HG02571 (cell line): ENCODE results near the gene PTGIR.

ENCODE experiments used
- ATAC-seq: cut with Tn5 transposase; IDR thresholded peaks from one replicate; pipeline ENCODE4 v1.9.1; 2021; ENCODE audit warnings: mild to moderate bottlenecking, moderate library complexity; ENCODE audit not compliant: unreplicated experiment

PTGIR gene

DNA sequence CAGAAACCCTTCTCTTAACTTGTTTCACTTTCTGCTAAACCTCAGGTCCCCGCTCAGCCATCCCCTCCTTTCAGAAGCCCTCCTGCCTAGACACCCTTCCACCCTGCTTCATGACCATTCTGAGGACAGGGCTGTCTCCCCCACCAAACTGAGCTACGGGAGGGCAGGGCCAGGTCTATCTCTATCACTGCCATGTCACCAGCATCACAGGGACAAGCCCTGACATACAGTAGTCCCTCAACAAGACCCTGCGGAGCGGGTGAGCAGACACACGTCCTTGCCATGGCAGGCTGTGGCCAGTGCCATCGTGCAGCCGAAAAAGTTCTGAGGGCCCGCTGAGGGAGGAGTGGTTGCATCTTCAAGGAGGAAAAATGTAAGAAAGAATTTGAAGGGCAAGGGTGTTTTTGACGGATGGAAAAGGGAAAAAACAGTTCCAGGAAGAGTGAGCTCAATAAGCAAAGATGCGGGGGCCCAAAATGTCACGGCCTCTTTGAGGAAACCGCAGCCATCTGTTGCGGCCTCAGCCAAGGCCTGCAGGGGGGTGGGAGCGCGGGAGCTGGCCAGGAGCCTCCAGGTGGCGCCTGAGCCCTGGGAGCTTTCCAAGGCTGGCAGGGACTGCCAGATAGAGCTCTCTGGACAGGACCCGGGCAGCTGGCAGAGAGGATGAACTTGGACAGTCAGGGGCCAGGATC is 8.1 kb downstream of the PTGIR start:
- ATAC-seq, result no peak

GRCh38 chr19:46615966-46616365 is 8.9 kb downstream of the PTGIR start:
- no peak for ATAC-seq

GRCh38 chr19:46614114-46614722 is 10.7 kb downstream of the PTGIR start:
- peak; percentile 42 for ATAC-seq

DNA sequence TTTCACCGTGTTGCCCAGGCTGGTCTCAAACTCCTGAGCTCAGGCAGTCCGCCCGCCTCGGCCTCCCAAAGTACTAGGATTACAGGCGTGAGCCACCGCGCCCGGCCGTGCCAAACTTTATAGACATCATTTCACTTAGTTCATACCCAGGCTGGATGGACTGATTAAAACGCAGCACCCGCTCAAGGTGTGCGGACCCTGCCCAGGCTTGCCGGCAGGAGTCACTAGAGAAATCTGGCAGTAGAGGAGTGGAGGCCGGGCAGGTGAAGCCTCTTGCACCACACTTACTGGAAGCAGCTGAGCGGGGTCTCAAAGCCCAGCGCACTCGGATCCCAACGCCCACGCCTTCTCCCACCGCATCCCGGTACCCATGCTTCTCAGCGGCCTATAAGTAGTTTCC is 11.4 kb downstream of the PTGIR start:
- ATAC-seq, result no peak

- ATAC-seq, result no peak
These were observed 13.1 kb downstream of the PTGIR start for GRCh38 chr19:46611776-46612175.

- ATAC-seq, result no peak
These were observed 13.8 kb downstream of the PTGIR start for GRCh38 chr19:46610851-46611770.

- ATAC-seq, result no peak
These were observed 14.5 kb downstream of the PTGIR start for GRCh38 chr19:46610413-46610775.

DNA sequence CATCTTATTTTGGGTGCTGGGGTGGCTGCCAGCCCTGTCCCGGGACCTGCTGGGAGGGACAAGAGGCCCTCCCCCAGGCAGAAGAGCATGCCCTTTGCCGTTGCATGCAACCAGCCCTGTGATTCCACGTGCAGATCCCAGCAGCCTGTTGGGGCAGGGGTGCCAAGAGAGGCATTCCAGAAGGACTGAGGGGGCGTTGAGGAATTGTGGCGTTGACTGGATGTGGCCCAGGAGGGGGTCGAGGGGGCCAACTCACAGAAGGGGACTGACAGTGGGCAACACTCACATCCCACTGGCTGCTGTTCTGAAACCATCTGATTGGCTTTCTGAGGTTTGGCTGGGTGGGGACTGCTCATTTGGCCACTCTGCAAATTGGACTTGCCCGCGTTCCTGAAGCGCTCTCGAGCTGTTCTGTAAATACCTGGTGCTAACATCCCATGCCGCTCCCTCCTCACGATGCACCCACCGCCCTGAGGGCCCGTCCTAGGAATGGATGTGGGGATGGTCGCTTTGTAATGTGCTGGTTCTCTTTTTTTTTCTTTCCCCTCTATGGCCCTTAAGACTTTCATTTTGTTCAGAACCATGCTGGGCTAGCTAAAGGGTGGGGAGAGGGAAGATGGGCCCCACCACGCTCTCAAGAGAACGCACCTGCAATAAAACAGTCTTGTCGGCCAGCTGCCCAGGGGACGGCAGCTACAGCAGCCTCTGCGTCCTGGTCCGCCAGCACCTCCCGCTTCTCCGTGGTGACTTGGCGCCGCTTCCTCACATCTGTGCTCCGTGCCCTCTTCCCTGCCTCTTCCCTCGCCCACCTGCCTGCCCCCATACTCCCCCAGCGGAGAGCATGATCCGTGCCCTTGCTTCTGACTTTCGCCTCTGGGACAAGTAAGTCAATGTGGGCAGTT is 15.1 kb downstream of the PTGIR start:
- ATAC-seq, result no peak

- ATAC-seq, result no peak
These were observed 16.1 kb downstream of the PTGIR start for GRCh38 chr19:46608581-46609345.

- ATAC-seq, result no peak
These were observed 16.7 kb downstream of the PTGIR start for GRCh38 chr19:46608178-46608577.

DNA sequence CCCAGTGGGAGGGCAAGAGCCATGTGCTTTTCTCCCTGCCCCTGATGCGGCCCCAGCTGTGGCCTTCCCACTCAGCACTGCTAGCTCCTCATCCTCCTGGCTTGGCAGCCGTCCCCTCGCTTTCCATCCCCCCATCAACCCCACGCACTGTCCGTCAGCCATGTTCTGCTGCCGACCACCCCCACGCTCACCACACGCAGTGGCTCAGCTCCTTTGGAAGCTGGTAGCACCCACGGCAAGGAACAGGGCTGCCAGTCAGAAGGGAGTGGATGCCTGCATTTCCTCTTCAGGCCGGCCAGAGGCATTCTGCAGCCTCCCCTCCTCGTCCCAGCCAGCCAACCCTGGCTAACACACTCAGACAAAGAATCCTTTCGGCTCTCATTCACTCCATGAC is 17.4 kb downstream of the PTGIR start:
- no peak for ATAC-seq

GRCh38 chr19:46606681-46607447 is 18.0 kb downstream of the PTGIR start:
- ATAC-seq, result no peak

DNA sequence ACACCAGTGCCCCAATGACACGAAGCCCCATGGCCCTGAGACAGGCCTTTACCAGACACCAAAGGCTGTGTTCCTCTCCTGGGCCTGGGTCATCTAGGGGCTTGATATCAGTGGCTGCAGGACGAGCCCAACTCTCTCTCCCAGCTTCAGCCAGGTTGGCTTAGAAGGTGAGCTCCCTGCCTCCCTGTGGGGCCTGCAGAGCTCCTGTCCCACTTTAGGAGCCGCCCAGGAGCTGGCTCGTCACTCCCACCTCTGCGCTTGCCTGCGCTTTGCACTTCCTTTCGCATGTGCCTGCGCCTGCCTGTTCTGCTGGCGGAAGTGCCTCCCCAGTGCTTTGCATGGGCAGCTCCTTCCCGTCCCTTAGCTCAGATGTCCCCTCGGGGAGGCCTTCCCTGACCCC is 18.9 kb downstream of the PTGIR start:
- no peak for ATAC-seq

- no peak for ATAC-seq
These were observed 19.5 kb downstream of the PTGIR start for GRCh38 chr19:46605356-46605821.

DNA sequence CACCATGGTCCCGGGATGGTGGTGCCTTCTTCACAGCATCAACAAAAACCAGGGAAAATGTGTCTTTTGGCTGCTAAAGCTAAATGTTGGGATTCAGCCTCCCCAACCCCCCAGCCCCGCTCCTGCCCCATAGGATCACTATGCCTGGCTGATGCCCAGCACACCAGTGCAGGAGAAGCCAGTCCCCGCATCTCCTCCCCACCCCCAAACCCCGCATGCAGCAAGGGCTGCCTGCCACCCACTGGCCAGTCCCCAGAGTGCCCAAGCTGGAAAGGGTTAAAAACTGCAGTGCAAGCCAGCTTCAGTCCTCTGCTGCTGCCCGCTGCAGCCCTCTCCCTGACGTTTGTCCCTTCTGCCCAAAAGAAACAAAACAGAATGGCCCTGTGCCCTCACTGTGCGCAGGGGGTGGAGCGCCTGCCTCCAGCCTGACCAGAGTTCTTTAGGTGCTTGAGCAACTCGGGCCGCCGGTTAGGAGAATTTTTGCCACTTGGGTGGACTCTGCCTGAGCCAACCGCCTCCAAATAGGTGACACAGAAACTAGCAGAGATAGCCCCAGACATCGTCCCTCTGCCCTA is 20.0 kb downstream of the PTGIR start:
- ATAC-seq, result no peak

- ATAC-seq, result no peak
These were observed 21.1 kb downstream of the PTGIR start for GRCh38 chr19:46603752-46604231.

DNA sequence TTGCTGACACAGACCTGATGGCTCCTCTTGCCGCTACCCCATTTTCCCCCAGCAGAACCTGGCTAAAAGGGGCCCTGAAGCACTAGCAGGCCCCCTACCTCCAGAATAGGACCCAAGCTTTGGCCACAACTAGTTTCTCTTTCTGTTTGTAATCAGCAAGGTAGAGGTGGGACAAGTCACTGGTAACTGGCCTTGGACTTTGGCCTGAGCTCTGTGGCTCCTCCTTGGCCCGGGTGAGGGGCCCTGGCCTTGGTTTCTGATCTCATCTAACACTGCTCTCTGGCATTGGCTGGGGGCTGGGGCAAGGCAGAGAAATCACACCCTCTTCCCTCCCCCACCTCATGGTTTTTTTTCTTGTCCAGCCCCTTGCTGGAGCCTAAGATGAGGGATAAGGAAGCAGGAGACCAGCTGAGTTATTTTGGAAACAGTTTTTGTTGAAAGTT is 21.7 kb downstream of the PTGIR start:
- ATAC-seq, result no peak

GRCh38 chr19:46602392-46603194 is 22.3 kb downstream of the PTGIR start:
- no peak for ATAC-seq
